ENCODE data around the gene DQX1.
A peak's percentile ranks its signal among the peaks of the same experiment; 100 is the strongest.

The DQX1 gene

DNA sequence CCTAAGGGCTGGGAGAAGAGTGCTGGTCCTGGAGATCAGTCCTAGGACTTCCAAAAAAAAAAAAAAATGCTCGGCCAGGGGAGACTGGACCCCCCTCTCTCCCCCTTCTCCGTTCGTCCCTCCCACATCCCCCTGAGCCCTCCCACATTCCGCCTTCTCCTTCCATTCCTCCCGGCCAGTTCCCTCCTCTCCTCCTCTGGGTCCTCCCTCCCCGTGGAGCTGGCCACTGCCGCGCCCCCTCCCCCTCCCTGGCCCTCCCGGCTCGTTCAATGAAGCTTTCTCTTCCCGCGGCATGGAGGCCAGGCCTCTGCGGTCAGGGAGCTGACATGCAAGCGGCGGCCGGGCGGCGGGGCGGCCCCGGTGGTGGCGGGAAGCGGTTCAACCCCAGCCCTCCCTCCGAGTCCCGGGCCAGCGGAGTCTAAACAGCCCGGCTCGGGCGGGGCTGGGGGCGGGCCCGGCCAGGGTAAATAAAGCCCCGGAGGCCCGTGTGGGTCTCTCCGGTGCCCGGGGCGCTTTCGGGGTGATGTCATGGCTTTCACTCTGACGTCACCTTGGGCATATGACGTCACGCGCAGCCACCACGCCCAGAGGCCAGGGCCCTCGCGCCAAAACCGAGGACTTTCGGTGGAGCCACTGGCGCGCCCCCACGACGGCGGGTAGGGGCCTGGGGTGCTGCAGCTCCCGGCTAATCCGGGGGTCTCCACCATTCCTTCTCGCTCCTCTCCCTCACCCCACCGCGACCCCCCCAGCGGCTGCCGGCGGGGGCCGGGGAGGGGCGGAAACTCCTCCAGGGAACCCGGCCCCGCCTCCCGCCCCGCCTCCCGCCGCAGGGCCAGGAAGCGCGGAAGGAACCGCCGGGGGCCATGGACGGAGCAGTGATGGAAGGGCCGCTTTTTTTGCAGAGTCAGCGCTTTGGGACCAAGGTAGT lies 28.1 kb upstream of the DQX1 start, which contains the start of the genes DOK1 and LOXL3:
Gene DOK1 (plus strand): TSS at position 829 of the 928 bp plus-strand sequence. CDS start 35 bp downstream, at position 864.
Gene LOXL3 (minus strand): TSS at position 51 of the 928 bp plus-strand sequence. CDS start 1,308 bp downstream, outside the sequence.
- DNase-seq = peak; percentile 80

DNA sequence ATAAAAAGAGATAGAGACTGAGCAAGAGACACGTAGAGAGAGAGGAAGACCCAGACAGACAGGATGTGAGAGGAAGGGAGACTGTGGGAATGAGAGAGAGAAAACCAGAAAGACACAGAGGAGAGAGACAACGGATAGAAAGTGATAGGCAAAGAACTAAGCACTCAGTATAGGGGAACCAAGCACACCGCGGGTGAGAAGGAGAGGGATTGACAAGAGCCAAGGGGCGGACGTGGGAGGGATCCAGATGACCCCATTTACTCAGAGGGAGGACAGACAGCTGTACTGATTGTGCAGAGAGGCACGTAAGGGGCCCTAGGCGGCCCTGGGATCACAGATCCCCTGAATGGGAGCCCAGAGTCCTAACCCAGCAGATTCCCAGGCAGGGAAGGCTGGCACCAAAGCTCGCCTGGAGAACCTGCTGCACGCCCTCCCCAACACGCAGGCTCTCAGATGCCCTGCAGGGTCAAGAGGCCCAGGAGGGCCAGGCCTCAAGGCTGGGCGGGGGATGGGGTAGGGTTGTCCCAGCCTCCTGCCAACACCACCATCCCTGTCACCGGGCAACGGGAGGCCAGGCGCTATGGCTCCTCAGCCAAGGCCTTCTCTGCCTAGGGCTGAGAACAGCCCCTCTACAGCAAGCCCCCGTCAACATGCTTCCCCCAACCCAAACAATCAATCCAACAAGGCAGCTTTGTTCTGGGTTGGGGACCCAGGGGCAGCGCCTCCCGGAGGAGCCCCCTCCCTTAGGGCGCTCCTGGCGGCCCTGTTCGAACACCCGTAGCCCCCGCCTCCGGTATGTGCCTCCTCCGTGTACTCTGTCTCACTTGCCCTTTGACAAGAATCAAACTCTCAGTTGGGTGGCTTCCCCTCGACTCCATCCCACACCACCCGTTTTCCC lies 27.1 kb upstream of the DQX1 start:
- no peak for DNase-seq

GRCh38 chr2:74551942-74552913 lies 26.2 kb upstream of the DQX1 start:
- DNase-seq = no peak

DNA sequence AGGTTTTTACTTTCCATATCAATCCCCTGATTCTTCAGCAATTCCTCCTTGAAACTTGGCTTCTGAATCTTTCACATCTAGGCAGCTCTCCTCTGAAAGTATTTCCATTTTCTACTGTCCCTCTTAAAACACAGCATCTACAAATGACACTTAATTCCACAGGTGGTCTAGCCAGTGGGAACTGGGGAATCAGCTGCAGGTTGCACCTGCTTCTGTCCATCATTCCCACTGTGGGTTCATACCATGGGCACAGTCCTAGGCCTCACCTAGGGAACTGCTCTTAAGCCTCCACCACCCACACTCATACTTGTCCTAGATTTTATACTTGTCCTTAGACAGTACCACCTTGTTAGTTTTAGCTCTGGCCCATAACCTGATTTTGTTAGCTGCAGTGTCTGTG lies 25.5 kb upstream of the DQX1 start:
- DNase-seq = no peak

DNA sequence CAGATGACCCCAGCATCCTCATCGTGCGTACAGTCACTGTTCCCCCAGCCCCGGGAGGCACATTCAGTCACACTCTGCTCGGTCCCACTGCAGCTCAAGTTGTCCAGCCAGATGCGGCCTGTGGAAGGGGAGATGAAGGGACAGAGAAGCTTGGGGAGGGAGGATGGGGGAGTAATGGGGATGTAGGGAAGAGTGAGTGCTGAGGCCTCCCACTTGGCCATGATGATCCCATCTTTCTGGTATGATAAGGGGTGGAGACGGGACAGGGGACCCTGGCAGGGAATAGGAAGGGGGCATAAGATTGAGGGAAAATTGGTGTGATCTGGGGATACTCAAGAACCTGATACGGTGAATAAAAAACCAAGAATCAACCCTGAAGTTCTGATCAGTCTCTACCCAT lies 24.2 kb upstream of the DQX1 start:
- DNase-seq = no peak

- DNase-seq = no peak
These were observed 23.1 kb upstream of the DQX1 start for GRCh38 chr2:74548900-74549826.

DNA sequence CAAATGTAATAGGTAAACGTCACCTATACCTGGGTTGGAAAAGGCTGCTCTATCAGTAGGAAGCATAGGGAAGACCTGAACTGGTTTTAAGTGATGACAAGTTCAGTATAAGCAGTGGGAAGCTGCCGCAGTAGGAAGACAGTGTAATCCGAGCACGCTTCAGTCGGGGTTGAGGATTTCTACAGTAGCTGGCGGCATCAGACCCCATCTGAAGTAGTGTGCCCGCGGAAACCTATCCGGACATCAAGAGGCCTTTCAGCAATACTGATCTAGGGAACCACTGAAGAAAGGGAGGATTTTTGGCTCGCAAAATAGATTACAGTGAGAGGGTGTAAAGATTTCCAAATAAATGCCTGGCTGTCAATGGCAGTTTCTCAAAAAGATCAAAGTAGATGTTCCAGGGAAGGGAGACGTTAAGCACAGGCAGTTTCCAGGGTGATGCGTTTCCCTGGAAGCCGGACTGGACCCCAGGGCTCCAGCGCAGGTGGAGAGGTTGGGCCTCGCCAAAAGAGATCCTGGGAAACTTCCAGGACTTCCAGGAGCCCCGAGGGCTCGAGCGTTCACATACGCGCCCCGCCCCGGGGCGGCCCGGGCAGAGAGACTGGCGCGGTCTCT lies 22.4 kb upstream of the DQX1 start:
- no peak for DNase-seq

- DNase-seq = no peak
These were observed 20.0 kb upstream of the DQX1 start for GRCh38 chr2:74546004-74546403.

GRCh38 chr2:74544634-74545033 lies 18.6 kb upstream of the DQX1 start:
- DNase-seq = no peak

- no peak for DNase-seq
These were observed 16.9 kb upstream of the DQX1 start for GRCh38 chr2:74542978-74543377.

- DNase-seq = no peak
These were observed 14.3 kb upstream of the DQX1 start for GRCh38 chr2:74540291-74540690.

GRCh38 chr2:74538881-74539339 lies 12.9 kb upstream of the DQX1 start:
- no peak for DNase-seq

DNA sequence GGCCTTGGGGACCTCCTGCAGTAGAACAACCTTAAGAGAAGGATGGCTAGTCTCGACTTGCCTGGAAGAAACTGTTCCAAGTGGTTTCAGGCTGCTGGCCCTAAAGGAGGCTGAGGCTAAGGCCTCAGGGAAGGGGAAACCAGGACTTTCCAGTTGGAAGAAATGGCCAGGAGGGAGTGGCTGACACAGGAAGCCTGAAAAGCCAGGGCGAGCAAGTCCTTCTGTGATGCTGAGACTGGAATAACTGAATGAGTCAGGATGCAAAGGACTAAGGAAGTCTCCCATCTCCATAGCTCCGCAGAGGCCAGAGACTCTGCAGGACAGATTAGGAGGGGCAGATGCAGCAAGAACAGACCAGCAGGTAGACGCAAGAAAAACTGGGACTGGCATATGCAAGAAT lies 11.1 kb upstream of the DQX1 start:
- DNase-seq = no peak

DNA sequence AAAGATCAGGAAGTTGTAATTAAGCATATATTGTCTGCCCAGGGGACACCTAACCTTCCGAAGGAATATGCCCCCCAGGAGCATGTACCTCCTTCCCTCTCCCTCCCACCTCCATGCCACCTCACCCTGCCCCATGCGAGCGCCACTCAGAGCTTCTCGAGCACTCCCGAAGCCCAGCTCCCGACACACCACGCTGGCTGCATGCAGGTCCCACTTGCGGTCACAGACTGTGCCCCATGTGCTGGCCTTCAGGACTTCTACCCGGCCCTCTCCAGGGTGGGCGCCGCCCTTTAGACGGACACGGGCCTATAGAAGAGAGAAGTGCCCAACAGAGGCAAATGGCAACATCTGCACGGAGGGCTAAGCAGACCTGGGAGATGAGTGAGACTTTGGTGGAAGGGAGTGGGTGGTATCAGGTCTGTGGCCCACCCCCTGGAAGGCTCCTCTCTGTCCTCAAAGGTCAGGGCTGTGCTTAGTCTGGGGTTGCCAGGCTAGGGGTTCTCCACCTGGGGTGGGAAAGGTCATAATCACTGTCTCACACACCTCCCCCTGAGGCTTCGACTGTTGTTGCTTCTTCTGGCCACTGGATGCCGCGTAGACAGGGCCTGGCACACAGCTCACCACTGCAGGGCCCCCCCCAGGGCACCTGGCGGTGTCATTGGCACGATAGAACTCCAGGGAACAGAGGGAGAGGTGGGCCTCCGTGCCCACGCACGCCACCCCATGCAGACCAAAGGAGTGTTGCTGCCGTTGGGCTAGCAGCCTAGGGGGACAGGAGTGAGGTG lies 10.3 kb upstream of the DQX1 start:
- no peak for DNase-seq

- DNase-seq = no peak
These were observed 9.5 kb upstream of the DQX1 start for GRCh38 chr2:74535440-74535965.

DNA sequence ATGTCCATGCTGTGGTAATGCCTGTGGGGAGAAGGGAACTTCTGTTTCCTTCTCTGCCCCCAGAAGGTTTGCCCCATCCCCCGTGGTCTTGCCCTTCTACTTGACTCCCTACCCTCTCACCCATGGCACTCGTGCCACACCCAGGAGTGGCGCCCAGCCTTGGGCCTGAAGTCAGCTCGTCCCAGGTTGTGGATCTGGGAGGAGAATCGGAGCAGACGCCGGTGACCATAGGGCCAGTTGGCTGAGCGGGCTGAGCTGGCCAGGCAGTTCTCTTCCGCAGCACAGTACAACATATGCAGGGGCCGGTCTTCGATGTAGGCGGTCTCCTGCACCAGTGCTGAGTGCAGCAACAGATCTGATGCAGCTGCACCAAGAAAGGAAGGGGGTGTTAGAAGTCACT lies 8.4 kb upstream of the DQX1 start:
- DNase-seq = no peak

DNA sequence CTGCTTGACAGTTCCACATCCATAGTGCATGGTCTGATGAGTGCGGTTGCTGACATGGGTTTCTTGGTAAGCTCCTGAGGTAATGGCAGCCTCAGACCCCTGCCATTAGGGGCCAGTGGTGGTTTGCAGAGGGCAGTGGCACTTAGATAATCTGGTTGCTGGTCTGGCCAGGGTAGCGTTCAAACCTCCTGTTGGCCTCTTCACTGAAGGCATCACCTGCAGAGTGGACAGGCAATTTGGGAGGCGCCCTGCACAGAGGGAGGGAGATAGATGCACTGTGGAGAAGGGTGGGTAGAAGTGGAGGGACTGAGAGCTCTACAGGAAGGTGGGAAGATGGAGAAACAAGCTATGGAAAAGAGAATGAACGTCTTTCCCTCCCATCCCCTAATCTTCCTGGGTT lies 7.4 kb upstream of the DQX1 start:
- no peak for DNase-seq

DNA sequence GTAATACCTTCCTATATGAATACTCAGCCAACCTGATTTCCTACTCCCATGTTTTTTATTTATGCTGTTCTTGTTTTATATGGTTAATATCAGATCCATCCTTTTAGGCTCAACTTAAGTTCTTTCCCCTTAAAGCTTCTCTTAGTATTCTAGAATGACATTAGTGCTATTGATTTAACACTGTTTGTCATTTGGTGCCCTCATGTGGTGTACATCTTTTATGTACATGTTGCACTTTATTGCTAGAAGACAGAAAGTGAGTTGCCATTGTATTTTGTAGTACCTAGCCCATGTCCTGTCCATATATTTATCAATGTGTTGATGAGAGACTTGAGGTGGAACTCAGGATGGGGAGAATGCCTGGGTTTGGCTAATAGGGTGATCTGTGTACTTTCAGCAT lies 6.2 kb upstream of the DQX1 start:
- no peak for DNase-seq

DNA sequence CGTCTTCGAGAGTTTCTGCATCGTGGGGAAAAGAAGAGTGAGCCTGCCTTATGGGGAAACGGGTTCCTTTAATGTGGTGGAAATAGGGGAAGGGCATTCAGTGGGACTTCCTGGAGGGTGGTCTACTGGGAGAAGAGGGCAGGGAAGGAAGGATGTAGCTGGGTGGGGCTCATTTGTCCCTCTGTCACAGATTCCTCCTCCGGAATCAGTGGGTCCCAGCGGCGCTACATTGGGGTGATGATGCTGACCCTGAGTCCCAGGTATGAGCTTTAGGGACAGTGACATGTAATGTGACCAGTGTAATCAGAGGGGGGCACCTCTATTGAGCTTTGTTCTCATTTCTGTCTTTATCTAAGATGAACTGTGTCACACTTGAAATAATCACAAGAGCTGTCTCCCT lies 5.6 kb upstream of the DQX1 start:
- no peak for DNase-seq
